ENCODE measurements around the gene ARL5A. TPM values are rescaled to one million over a fixed set of nuclear protein-coding genes. Genes with fewer than 3 reads are reported as not detected.

ARL5A gene
- polyA plus RNA-seq, 2 of the 4 experiments (the other 2 are of a cell fraction), result 28.4 to 29.5 TPM

GRCh38 chr2:151805343-151805742 is 22.9 kb downstream of the ARL5A start:
- ATAC-seq, result no peak
- 96% methylated on average over 1 of the region's 1 CpG for WGBS (ENCODE audit: missing lambda C conversion rate)
- Histone ChIP-seq H3K4me2 (no peak overlapping the region), H3K27ac (no peak overlapping the region), H3K4me3 (no peak overlapping the region), H3K9me3 (no peaks in the 10 kb centered on the region), H3K4me1 (no peaks in the 10 kb centered on the region)
- ChIA-PET CTCF (interaction anchor here (0.6 kb wide), 1 partner anchor 148 kb away, joined by 3 read pairs; no protein-coding TSS in a partner anchor), POLR2A (no interaction called here)
- FAIRE-seq, result no peak
- DNase-seq (ENCODE audit: low read depth in 1 of 2, low spot score in 1 of 2), result no peak
- TF ChIP-seq, protein P1, sequence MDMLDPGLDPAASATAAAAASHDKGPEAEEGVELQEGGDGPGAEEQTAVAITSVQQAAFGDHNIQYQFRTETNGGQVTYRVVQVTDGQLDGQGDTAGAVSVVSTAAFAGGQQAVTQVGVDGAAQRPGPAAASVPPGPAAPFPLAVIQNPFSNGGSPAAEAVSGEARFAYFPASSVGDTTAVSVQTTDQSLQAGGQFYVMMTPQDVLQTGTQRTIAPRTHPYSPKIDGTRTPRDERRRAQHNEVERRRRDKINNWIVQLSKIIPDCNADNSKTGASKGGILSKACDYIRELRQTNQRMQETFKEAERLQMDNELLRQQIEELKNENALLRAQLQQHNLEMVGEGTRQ (IDR thresholded peaks at IDR 0.05), result no peak
- no peak for TF ChIP-seq CHD4 (IDR thresholded peaks at IDR 0.05; ENCODE audit: borderline replicate concordance)
- no peak for TF ChIP-seq ELK1 (IDR thresholded peaks at IDR 0.05; ENCODE audit: low read depth, low read length)
- TF ChIP-seq RARB (CRISPR knock-in tag; IDR thresholded peaks at IDR 0.05), result no peak
- TF ChIP-seq FOSL2 (IDR thresholded peaks at IDR 0.05), result no peak
- TF ChIP-seq FOSL2 (CRISPR knock-in tag; IDR thresholded peaks at IDR 0.05), result no peak
- no peak for TF ChIP-seq JUN (IDR thresholded peaks at IDR 0.05)
- TF ChIP-seq, protein P2, sequence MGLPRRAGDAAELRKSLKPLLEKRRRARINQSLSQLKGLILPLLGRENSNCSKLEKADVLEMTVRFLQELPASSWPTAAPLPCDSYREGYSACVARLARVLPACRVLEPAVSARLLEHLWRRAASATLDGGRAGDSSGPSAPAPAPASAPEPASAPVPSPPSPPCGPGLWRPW (IDR thresholded peaks at IDR 0.05), result no peak
- no peak for TF ChIP-seq CEBPB (IDR thresholded peaks at IDR 0.05)
- no peak for TF ChIP-seq RAD21 (conservative IDR thresholded peaks at IDR 0.05 in 1 of 2, IDR thresholded peaks at IDR 0.05 in 1 of 2)
- no peak for TF ChIP-seq RCOR1 (IDR thresholded peaks at IDR 0.05; ENCODE audit: low read depth, low read length)

- ChIA-PET CTCF (no interaction called here), POLR2A (no interaction called here)
Observed at GRCh38 chr2:151803811-151804210, 24.4 kb downstream of the ARL5A start.

GRCh38 chr2:151802315-151802714 is 25.9 kb downstream of the ARL5A start:
- FAIRE-seq, result no peak
- DNase-seq (ENCODE audit: low read depth in 1 of 2, low spot score in 1 of 2), result no peak
- Histone ChIP-seq H3K9me3 (no peaks in the 10 kb centered on the region), H3K4me1 (no peaks in the 10 kb centered on the region), H3K4me2 (no peak overlapping the region), H3K27ac (no peak overlapping the region), H3K4me3 (no peak overlapping the region)
- CTCF ChIA-PET, result no interaction called here
- ATAC-seq, result no peak
- POLR2A ChIA-PET, result no interaction called here
- TF ChIP-seq FOSL2 (IDR thresholded peaks at IDR 0.05), result no peak
- no peak for TF ChIP-seq FOSL2 (CRISPR knock-in tag; IDR thresholded peaks at IDR 0.05)
- no peak for TF ChIP-seq SMC3 (IDR thresholded peaks at IDR 0.05)
- no peak for TF ChIP-seq MAFK (IDR thresholded peaks at IDR 0.05; ENCODE audit: partially characterized antibody)
- no peak for TF ChIP-seq GATA3 (IDR thresholded peaks at IDR 0.05; ENCODE audit: borderline replicate concordance)
- no peak for TF ChIP-seq HEYL (CRISPR knock-in tag; IDR thresholded peaks at IDR 0.05)
- TF ChIP-seq REST (IDR thresholded peaks at IDR 0.05), result no peak
- no peak for TF ChIP-seq KDM1A (IDR thresholded peaks at IDR 0.05; ENCODE audit: low read depth)
- TF ChIP-seq RCOR1 (IDR thresholded peaks at IDR 0.05; ENCODE audit: low read depth, low read length), result no peak
- no peak for TF ChIP-seq ZSCAN20 (CRISPR knock-in tag; IDR thresholded peaks at IDR 0.05)
- no peak for TF ChIP-seq EHF (CRISPR knock-in tag; IDR thresholded peaks at IDR 0.05)
- TF ChIP-seq RAD21 (conservative IDR thresholded peaks at IDR 0.05 in 1 of 2, IDR thresholded peaks at IDR 0.05 in 1 of 2), result no peak
- no peak for TF ChIP-seq HOXB5 (CRISPR knock-in tag; IDR thresholded peaks at IDR 0.05)
- 92% methylated on average over 2 of the region's 2 CpGs for WGBS (ENCODE audit: missing lambda C conversion rate)

More at GRCh38 chr2:151803811-151804210, 24.4 kb downstream of the ARL5A start:
- no peak for FAIRE-seq
- H3K9me3 ChIP-seq, result no peaks in the 10 kb centered on the region
- no peak for DNase-seq (ENCODE audit: low read depth in 1 of 2, low spot score in 1 of 2)
- H3K4me1 ChIP-seq, result no peaks in the 10 kb centered on the region
- H3K4me2 ChIP-seq, result no peak overlapping the region
- no peak overlapping the region for H3K4me3 ChIP-seq
- no peak overlapping the region for H3K27ac ChIP-seq
- no peak for ATAC-seq
- TF ChIP-seq MAFK (IDR thresholded peaks at IDR 0.05; ENCODE audit: partially characterized antibody), result no peak
- TF ChIP-seq CBX2 (IDR thresholded peaks at IDR 0.05; ENCODE audit: borderline replicate concordance, low read depth), result no peak
- no peak for TF ChIP-seq HOXB5 (CRISPR knock-in tag; IDR thresholded peaks at IDR 0.05)
- no peak for TF ChIP-seq MAX (IDR thresholded peaks at IDR 0.05)
- no peak for TF ChIP-seq RARB (CRISPR knock-in tag; IDR thresholded peaks at IDR 0.05)
- no peak for TF ChIP-seq RAD21 (conservative IDR thresholded peaks at IDR 0.05 in 1 of 2, IDR thresholded peaks at IDR 0.05 in 1 of 2)
- TF ChIP-seq SMC3 (IDR thresholded peaks at IDR 0.05), result no peak
- TF ChIP-seq, protein P3, sequence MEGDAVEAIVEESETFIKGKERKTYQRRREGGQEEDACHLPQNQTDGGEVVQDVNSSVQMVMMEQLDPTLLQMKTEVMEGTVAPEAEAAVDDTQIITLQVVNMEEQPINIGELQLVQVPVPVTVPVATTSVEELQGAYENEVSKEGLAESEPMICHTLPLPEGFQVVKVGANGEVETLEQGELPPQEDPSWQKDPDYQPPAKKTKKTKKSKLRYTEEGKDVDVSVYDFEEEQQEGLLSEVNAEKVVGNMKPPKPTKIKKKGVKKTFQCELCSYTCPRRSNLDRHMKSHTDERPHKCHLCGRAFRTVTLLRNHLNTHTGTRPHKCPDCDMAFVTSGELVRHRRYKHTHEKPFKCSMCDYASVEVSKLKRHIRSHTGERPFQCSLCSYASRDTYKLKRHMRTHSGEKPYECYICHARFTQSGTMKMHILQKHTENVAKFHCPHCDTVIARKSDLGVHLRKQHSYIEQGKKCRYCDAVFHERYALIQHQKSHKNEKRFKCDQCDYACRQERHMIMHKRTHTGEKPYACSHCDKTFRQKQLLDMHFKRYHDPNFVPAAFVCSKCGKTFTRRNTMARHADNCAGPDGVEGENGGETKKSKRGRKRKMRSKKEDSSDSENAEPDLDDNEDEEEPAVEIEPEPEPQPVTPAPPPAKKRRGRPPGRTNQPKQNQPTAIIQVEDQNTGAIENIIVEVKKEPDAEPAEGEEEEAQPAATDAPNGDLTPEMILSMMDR (IDR thresholded peaks at IDR 0.05), result no peak

Measured in A549 (cell line).